ENCODE results near the gene TPM2.

DNA sequence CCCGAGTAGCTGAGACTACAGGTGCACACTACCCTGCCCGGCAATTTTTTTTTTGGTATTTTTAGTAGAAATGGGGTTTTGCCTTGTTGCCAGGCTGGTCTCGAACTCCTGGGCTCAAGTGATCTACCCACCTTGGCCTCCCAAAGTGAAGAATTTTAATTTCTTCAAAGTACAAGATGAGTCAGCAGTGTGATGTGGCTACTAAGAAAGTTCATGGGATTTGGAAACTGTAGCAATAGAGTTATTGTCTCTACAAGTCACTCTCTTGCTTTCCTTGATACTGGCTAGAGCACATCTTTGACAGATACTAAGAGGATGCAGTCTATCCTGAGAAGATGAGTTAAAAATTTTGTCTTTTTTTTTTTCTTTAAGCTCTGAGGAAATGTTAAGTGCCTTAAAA, 44.4 kb upstream of the TPM2 start:
- TF ChIP-seq POLR2A (IDR thresholded peaks at IDR 0.05; ENCODE audit: low read depth, low read length) (no peak), TAF1 (IDR thresholded peaks at IDR 0.05; ENCODE audit: low read depth, low read length) (no peak), PAX5 (IDR thresholded peaks at IDR 0.05; ENCODE audit: insufficient read depth, low read length, severe bottlenecking) (no peak), POLR2AphosphoS5 (IDR thresholded peaks at IDR 0.05; ENCODE audit: low read depth, low read length) (no peak)
